Measurements from ENCODE around the gene FAM221B.

Gene FAM221B

GRCh38 chr9:35828716-35829083 is at the start of gene FAM221B:
Gene FAM221B (minus strand): TSS chr9:35828732. CDS start chr9:35826161, 2,571 bp downstream.
- DNase-seq = no peak

GRCh38 chr9:35872505-35872904 is 44.0 kb upstream of the FAM221B start:
- no peak for DNase-seq

DNA sequence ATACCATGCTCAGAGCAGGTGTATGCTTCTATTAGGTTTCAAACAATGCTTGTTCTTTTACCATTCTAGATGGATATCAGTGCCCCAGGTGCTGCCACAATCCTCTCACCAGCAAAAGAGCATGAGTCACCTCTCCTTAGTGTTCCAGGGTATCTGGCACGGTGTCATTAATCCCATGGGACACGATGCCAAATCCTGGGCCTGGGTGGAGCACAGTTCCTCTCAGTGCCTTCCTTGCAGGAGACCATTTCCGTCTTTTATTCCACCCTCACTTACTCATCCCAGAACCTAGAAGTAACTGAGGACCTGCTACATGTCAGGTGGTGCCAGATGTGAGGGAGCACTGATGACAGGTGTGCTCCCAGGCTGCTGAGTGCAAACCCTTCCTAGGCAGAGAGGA is 43.0 kb upstream of the FAM221B start:
- no peak for DNase-seq

DNA sequence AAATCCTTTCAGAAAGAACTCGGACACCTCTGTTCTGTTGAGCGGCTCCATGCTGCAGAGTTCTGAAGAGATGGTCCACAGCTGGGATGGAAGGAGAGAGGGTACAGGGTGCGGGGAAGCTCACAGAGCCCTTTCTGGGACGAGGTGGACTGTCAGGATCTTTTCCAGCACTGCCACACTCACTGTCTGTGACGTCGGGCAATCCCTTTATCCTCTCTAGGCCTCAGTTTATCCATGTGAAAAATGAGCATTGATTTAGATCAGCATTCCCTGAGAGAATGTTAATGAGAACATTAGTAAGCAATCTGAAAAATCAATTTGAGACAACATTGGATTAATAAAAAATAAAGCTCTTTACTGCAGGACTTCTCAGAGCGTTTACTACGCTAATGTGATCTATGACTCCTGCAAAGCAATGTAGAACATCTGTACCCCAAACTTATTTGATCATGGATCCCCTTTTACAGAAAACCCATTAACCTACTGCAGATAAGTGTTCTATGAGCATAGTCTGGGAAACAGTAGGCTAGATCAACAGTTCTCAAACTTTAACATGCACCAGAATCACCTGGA is 41.9 kb upstream of the FAM221B start, which contains the start of gene OR13J1:
Gene OR13J1 (minus strand): TSS at position 51 of the 573 bp plus-strand sequence. CDS start 0 bp downstream, at position 51.
- no peak for DNase-seq

DNA sequence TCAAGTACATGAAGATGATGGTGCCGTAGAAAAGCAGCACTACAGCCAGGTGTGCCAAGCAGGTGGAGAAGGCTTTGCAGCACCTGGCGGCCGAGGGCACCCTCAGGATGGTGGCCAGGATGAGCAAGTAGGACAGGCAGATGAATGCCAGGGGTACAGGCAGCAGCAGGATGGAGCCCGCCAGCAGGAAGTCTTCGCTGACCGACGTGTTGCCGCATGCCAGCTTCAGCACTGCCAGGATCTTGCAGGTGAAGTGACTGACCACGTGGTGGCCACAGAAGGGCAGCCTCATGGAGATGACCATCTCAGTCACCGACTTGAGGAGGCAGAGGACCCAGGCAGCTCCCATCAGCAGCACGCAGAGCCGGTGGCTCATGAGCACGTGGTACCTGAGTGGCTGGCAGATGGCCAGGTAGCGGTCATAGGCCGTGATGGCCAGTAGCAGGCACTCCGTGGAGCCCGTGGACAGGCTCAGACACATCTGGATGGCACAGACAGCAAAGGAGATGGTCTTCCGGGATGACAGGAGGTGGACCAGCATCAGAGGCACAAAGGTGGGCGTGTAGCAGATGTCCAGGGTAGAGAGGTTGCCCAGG is 41.2 kb upstream of the FAM221B start:
- no peak for DNase-seq

- DNase-seq = no peak
Observed at GRCh38 chr9:35868933-35869332, 40.4 kb upstream of the FAM221B start.

DNA sequence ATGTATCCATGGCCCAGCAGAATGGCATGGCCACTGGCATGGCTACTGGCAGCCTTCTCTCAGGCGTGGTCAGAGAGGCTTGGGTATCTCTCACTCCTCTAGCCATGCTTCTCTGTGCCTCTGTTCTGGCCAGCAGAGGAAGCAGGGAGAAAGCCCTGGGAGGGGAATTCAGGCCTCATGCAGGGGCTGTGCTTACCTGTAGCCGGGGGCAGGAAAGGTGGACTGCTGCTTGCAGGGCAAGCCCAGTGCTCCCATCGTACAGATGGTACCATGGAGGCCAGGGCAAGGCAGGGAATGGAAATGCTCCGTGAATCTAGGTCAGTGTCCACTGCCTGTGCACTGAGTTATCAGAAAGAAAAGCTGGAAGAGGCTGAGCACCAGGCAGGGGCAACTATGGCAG is 39.0 kb upstream of the FAM221B start:
- DNase-seq = no peak

DNA sequence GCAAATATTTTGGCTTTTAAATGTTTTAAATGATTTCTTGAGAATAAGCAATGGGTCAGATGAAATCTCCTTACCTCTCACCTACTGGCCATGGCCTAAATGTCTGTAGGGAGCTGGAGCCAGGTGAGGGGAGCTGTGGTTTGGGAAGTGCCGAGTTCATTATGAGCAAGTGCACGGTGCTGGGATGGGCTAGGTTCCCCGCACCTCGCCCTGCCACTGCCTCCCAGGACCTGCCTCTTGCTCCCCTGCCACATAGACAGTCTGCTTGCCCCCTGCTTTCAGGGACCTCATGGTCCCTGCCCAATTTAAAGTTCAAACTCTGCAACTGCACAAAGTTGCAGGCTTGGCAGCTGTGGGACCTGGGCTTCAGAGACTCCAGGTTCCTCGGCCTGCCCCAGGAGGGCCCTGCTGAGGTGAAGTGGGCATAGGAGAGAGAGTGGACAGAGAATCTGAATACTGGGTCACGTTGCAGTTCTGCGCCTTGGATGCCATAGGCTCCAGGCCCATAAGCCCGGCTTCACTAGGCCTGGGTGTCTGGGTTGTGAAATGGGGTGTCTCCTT is 36.2 kb upstream of the FAM221B start:
- DNase-seq = no peak

DNA sequence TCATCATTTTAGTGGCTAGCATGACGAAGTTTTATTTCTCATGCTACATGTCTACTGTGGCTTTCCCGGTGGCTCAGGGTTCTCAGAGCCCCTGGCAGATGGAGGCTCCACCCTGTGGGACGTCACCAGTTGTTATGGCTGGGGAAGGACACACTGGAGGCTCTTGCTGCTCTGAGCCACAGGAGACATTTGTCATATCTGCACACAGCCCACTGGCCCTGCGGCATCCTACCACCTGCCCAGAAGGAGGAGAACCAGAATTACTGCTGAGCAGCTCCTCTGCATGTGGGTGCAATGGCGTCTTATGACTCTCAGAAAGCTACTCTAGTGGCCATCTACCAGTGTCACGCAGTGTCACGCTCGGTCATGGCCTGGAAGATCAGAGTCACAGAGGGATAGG is 35.1 kb upstream of the FAM221B start:
- DNase-seq = no peak

DNA sequence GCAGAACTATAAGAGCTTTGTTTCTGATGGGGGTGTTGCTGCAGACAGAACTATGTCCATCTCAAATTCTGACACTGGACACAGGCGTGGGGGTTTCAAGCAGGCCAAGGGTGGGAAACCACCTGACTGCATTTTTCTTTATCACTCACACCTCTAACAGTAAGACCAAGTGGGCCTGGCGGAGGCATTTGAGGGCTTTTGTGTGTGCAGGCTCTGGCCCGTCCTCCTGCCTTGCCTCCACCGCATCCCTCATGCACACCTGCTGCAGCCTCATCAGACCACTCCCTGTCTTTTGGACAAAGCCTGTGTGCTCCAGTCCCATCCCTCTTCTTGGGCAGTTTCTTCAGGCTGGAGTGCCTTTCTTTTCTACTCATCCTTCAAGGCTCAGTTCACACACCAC is 33.8 kb upstream of the FAM221B start:
- DNase-seq = no peak

GRCh38 chr9:35861161-35861897 is 32.8 kb upstream of the FAM221B start:
- DNase-seq = no peak

GRCh38 chr9:35859990-35860339 is 31.4 kb upstream of the FAM221B start:
- no peak for DNase-seq

- DNase-seq = no peak
Observed at GRCh38 chr9:35859310-35859989, 30.9 kb upstream of the FAM221B start.

GRCh38 chr9:35858458-35858857 is 29.9 kb upstream of the FAM221B start:
- DNase-seq = no peak

GRCh38 chr9:35856882-35857281 is 28.4 kb upstream of the FAM221B start:
- DNase-seq = no peak

- DNase-seq = no peak
Observed at GRCh38 chr9:35856206-35856605, 27.7 kb upstream of the FAM221B start.

DNA sequence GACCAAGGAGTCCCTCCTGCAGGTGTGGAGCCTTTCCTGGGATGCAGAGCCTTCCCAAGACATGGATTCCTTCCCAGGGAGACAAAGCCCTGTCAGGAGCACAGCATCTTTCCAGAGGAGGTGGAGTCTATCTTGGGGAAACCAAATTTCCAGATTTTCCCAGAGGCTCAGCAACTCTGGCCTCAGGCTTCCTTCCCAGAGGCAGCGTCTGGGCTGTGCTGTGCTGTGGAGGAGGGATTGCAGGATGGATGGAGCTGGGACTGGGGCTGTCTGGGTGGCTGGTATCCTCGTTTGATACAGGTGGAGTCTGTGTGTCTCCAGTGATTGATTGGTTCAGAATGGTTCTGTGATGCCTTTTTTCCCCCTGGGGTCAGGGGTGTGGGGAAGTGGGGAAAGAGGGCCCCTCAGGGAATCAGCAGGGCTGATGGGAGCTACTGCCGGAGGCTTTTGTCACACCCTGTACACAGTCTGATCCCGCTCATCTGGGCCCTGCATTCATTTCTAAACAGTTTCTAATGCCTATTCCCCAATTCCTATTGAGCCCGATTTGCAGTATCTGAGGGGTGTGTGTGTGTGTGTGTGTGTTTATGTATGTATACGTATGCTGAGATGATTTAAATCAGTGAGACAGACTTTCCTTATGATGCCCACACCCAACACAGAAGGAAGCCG is 25.7 kb upstream of the FAM221B start:
- no peak for DNase-seq

DNA sequence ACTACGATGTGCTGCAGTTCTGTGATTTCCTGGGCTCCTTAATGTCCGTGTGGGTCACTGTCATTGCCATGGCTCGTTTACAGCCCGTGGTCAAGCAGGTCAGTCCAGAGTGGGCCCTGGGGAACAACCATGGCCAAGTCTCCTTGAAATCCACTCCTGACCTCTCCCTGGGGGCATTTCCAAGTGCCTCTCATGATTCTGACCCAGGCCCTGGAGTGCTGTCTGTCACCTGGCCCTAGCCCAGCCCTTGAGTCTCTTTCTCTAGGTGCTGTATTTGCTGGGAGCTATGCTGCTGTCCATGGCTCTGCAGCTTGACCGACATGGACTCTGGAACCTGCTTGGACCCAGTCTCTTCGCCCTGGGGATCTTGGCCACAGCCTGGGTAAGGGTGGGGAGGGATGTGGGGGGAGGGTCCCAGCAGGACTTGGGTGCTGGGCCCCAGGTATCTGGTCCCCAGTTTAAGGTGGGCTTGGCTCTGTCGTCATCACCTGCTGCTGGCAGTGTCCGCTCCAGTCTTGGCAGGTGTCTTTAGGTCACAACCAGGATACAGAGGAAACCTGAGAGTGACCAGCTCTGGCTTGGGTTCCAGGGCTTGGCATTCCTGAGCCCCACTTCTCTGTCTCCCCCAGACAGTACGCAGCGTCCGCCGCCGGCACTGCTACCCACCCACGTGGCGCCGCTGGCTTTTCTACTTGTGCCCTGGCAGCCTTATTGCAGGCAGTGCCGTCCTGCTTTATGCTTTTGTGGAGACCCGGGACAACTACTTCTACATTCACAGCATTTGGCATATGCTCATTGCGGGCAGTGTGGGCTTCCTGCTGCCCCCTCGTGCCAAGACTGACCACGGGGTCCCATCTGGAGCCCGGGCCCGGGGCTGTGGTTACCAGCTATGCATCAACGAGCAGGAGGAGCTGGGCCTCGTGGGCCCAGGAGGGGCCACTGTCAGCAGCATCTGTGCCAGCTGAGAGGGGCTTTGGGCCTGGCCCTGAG is 24.6 kb upstream of the FAM221B start:
- no peak for DNase-seq

- no peak for DNase-seq
Observed at GRCh38 chr9:35852267-35852815, 23.8 kb upstream of the FAM221B start.

- DNase-seq = peak; percentile 92
Observed at GRCh38 chr9:35847792-35848572, 19.4 kb upstream of the FAM221B start.
